Neuronal stem cell (in vitro differentiated cells): ENCODE data around the gene PRPF8. TPM values are rescaled to one million over a fixed set of nuclear protein-coding genes. Genes with fewer than 3 reads are reported as not detected.

Experiments used
- DNase-seq: peaks from one replicate; pipeline ENCODE4 v3.0.0-alpha.2; 2013; ENCODE audit warnings: low spot score
- H2AFZ ChIP-seq: one replicate; pipeline ENCODE4 v1.6.1; 2013; ENCODE audit warnings: mild to moderate bottlenecking, low read length, inconsistent platforms
- H2AK5ac ChIP-seq: 2 replicates; pipeline ENCODE4 v1.6.1; 2013; ENCODE audit warnings: low read depth, mild to moderate bottlenecking, inconsistent platforms, low read length, moderate library complexity, mixed read lengths
- H2BK120ac ChIP-seq: 2 replicates; pipeline ENCODE4 v1.6.1; 2013; ENCODE audit warnings: low read depth, mild to moderate bottlenecking, inconsistent platforms, low read length, moderate library complexity, mixed read lengths
- H2BK12ac ChIP-seq: one replicate; pipeline ENCODE4 v1.6.1; 2013; ENCODE audit warnings: low read length, inconsistent platforms
- H2BK15ac ChIP-seq: 2 replicates; pipeline ENCODE4 v1.6.1; 2013; ENCODE audit warnings: mild to moderate bottlenecking, low read length, inconsistent platforms, mixed read lengths
- H2BK5ac ChIP-seq: one replicate; pipeline ENCODE4 v1.6.1; 2013; ENCODE audit warnings: inconsistent platforms, mild to moderate bottlenecking, low read length, moderate library complexity
- H3K14ac ChIP-seq: one replicate; pipeline ENCODE4 v1.6.1; 2013; ENCODE audit warnings: low read length, inconsistent platforms
- H3K18ac ChIP-seq: 2 replicates; pipeline ENCODE4 v1.6.1; 2013; ENCODE audit warnings: low read length, inconsistent platforms
- H3K23ac ChIP-seq: 2 replicates; pipeline ENCODE4 v1.6.1; 2013; ENCODE audit warnings: low read depth, mild to moderate bottlenecking, mixed read lengths, low read length, inconsistent platforms; ENCODE audit not compliant: poor library complexity
- H3K27ac ChIP-seq: replicated peaks from 3 replicates; pipeline ENCODE4 v1.5.1; 2013; ENCODE audit warnings: low read length, inconsistent platforms
- H3K27me3 ChIP-seq, 3 experiments: 2 replicates each; pipeline ENCODE4 v1.6.1; 2013; ENCODE audit warnings: low read length in 3 of 3, mild to moderate bottlenecking in 2 of 3, inconsistent platforms in 1 of 3, low read depth in 1 of 3, mixed read lengths in 1 of 3, moderate library complexity in 1 of 3; ENCODE audit not compliant: control insufficient read depth in 3 of 3, insufficient read depth in 3 of 3
- H3K36me3 ChIP-seq, 2 donors: replicated peaks in 1 of 2; 2 replicates each; pipeline ENCODE4 v1.6.1; 2013; ENCODE audit warnings: low read length in 2 of 2; ENCODE audit not compliant: control insufficient read depth in 2 of 2, insufficient read depth in 2 of 2
- H3K4ac ChIP-seq: 2 replicates; pipeline ENCODE4 v1.6.1; 2013; ENCODE audit warnings: inconsistent platforms, mild to moderate bottlenecking, low read length, moderate library complexity
- H3K4me1 ChIP-seq, 2 donors: 1 replicate in 1 of 2; 2 replicates in 1 of 2; pipeline ENCODE4 v1.6.1; 2013; ENCODE audit warnings: low read length in 2 of 2, low read depth in 1 of 2; ENCODE audit not compliant: control insufficient read depth in 2 of 2, insufficient read depth in 1 of 2
- H3K4me2 ChIP-seq: one replicate; pipeline ENCODE4 v1.6.1; 2013; ENCODE audit warnings: mild to moderate bottlenecking, low read length, inconsistent platforms; ENCODE audit not compliant: insufficient read depth, poor library complexity, severe bottlenecking
- H3K4me3 ChIP-seq, 2 donors: 2 replicates each; pipeline ENCODE4 v1.5.1; 2013; ENCODE audit warnings: low read length in 2 of 2, mild to moderate bottlenecking in 2 of 2, inconsistent platforms in 1 of 2, moderate library complexity in 1 of 2
- H3K79me1 ChIP-seq: one replicate; pipeline ENCODE4 v1.6.1; 2013; ENCODE audit warnings: low read depth, mild to moderate bottlenecking, inconsistent platforms, low read length, moderate library complexity
- H3K9ac ChIP-seq: one replicate; pipeline ENCODE4 v1.6.1; 2013; ENCODE audit warnings: mild to moderate bottlenecking, low read depth, low read length, inconsistent platforms; ENCODE audit not compliant: poor library complexity
- H3K9me3 ChIP-seq, 2 donors: replicated peaks in 1 of 2; 2 replicates each; pipeline versions ENCODE3 to v1.6.1; 2013; ENCODE audit warnings: low read length in 2 of 2, mild to moderate bottlenecking in 2 of 2, inconsistent platforms in 1 of 2, low read depth in 1 of 2, mixed read lengths in 1 of 2, moderate library complexity in 1 of 2; ENCODE audit not compliant: control insufficient read depth in 2 of 2, insufficient read depth in 1 of 2
- H4K8ac ChIP-seq: one replicate; pipeline ENCODE4 v1.6.1; 2013; ENCODE audit warnings: low read depth, mild to moderate bottlenecking, inconsistent platforms, low read length, moderate library complexity
- H4K91ac ChIP-seq: one replicate; pipeline ENCODE4 v1.6.1; 2013; ENCODE audit warnings: low read length, low read depth, mild to moderate bottlenecking, inconsistent platforms; ENCODE audit not compliant: poor library complexity
- WGBS, 2 donors: extraction: QIAGEN DNeasy Blood & Tissue Kit; methylation state at CpG; one replicate each; pipeline ENCODE4 v1.1.7; 2013; ENCODE audit warnings: missing lambda C conversion rate in 2 of 2, mixed read lengths in 1 of 2; ENCODE audit not compliant: insufficient read length in 2 of 2, insufficient replicate concordance in 1 of 2; ENCODE audit errors: extremely low coverage in 2 of 2; 5-methylcytosine and 5-hydroxymethylcytosine counted together
- small RNA-seq: library from polyadenylated mRNA; stranded (forward); fragments of <200 nt; extraction: miRNeasy Mini kit (QIAGEN cat#:217004); gene quantifications from one replicate; pipeline ENCODE3, GENCODE V24; 2013; ENCODE audit not compliant: insufficient read depth

The PRPF8 gene

DNA sequence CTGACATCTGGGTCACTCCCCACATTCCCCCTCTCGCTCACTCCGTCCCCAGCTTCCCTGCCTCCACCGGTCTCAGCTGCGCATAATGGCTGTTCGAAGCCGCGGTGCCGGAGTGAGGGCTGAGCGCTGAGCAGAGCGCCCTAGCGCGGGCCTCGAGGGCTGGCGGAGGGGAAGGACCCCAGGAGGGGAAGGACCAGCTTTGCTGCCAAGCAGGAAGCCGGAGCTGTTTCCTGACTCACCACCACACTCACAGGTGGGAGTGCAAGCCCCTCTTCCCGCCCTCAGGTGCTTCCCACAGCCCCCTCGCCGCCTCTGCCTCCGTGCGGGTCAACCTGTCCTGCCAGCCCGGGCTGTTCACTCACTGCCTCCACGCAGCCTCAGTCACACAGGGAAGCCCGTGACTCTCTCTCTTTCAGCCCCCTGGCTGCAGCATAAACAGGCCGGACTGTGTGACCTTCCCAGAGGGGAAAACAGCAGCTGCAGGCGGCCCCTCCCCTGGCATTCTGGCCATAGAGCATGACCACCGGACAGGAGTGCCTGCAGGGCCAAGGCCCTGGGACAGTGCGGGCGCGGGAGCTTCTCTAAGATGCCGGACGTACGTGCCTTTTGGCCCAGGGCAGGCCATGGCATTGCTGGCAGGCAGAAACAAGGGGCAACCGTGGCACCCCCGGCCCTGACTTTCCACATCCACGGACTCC, 79.7 kb downstream of the PRPF8 start:
- no peak for DNase-seq
- no peak overlapping the region for H2BK12ac ChIP-seq
- no CpG with 5 or more reads among the region's 35 CpGs for WGBS, 2 donors

DNA sequence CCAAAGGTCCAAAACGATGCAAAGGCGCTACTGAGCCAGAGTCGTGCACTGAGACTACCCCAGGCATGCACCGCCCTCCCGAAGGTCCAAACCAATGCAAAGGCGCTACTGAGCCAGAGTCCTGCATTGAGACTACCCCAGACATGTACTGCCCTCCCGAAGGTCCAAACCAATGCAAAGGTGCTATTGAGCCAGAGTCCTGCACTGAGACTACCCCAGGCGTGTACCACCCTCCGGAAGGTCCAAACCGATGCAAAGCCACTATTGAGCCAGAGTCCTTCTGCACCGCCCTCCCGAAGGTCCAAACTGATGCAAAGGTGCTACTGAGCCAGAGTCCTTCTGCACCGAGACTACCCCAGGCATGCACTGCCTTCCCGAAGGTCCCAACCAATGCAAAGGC, 83.1 kb downstream of the PRPF8 start:
- Histone ChIP-seq H3K27me3 (no peaks in the 10 kb centered on the region), H3K27ac (no peak overlapping the region), H2BK15ac (no peak overlapping the region), H3K4me1 (peaks cover 0 to 13% of the 10 kb centered on the region in 2 donors), H2BK5ac (no peak overlapping the region), H2AFZ (no peak overlapping the region), H2BK120ac (no peak overlapping the region), H4K91ac (no peak overlapping the region), H3K9me3 (peaks cover 8 to 21% of the 10 kb centered on the region in 2 donors), H3K4ac (peak overlapping the region; percentile 89), H2AK5ac (peak overlapping the region; percentile 47), H3K4me3 (peak overlapping the region in 1 of 2 donors; percentile 16), H3K4me2 (no peak overlapping the region), H3K18ac (peak overlapping the region; percentile 17), H3K9ac (no peak overlapping the region), H3K36me3 (peaks cover 5 to 67% of the 10 kb centered on the region in 2 donors), H3K79me1 (peaks cover 3% of the 10 kb centered on the region), H2BK12ac (no peak overlapping the region), H3K23ac (peak overlapping the region; percentile 4), H3K14ac (peak overlapping the region; percentile 38), H4K8ac (peak overlapping the region; percentile 17)
- no CpG with 5 or more reads among the region's 14 CpGs for WGBS, 2 donors
- DNase-seq, result no peak

More for the DNA sequence above, 79.7 kb downstream of the PRPF8 start:
- peak overlapping the region; percentile 83 for H3K18ac ChIP-seq
- H3K27ac ChIP-seq, result no peak overlapping the region
- peaks cover 0 to 18% of the 10 kb centered on the region in 2 donors for H3K4me1 ChIP-seq
- H3K4ac ChIP-seq, result no peak overlapping the region
- peaks cover 3% of the 10 kb centered on the region for H3K79me1 ChIP-seq
- no peak overlapping the region for H3K14ac ChIP-seq
- H2AFZ ChIP-seq, result no peak overlapping the region
- no peak overlapping the region for H3K23ac ChIP-seq
- peaks cover 5 to 80% of the 10 kb centered on the region in 2 donors for H3K36me3 ChIP-seq
- H3K4me2 ChIP-seq, result no peak overlapping the region
- H2BK15ac ChIP-seq, result no peak overlapping the region
- H2BK5ac ChIP-seq, result peak overlapping the region; percentile 67
- H4K91ac ChIP-seq, result no peak overlapping the region
- no peaks in the 10 kb centered on the region for H3K27me3 ChIP-seq
- H3K9me3 ChIP-seq, result peaks cover 8 to 21% of the 10 kb centered on the region in 2 donors
- H3K9ac ChIP-seq, result peak overlapping the region; percentile 51
- H4K8ac ChIP-seq, result no peak overlapping the region
- no peak overlapping the region for H2BK120ac ChIP-seq
- no peak overlapping the region for H3K4me3 ChIP-seq
- H2AK5ac ChIP-seq, result no peak overlapping the region

Small RNAs within 50 kb of the gene (small RNA-seq; reads per million reads assigned to genes)
- gene RN7SL105P, result not detected
